ENCODE measurements around the gene HIF3A.
"Not testable (repeated sequence)": the region's sequence is repeated elsewhere in the genome, so short reads cannot be mapped to it uniquely, and the experiment has no call there.

Gene HIF3A
- 0 to 0.19 (median 0) reads per million in 9 experiments for total RNA-seq

GRCh38 chr19:46296722-46297461 lies at the start of gene HIF3A:
TSS of gene HIF3A (plus strand) at chr19:46297042. CDS start at chr19:46297077, 35 bp downstream.
- Mint-ChIP-seq H3K27me3 (peaks cover 36 to 55% of the 10 kb centered on the region in 2 donors), H3K9me3 (no peaks in the 10 kb centered on the region), H3K4me3 (no peak within 1 kb of the TSS), H3K4me1 (ENCODE audit: low read depth in 2 of 2) (peaks cover 0 to 6% of the 10 kb centered on the region in 2 donors), H3K27ac (no peak within 1 kb of the TSS), H3K36me3 (ENCODE audit: insufficient read depth) (no peaks in the 10 kb centered on the region)
- DNase-seq (no peak), ATAC-seq (replicated peaks) (no peak)

GRCh38 chr19:46250076-46250735 lies 46.6 kb upstream of the HIF3A start:
- Mint-ChIP-seq H3K36me3 (ENCODE audit: insufficient read depth) (peaks cover 4% of the 10 kb centered on the region), H3K4me1 (ENCODE audit: low read depth in 2 of 2) (peaks cover 0 to 4% of the 10 kb centered on the region in 2 donors), H3K27ac (no peak overlapping the region), H3K27me3 (peaks cover 67 to 83% of the 10 kb centered on the region in 2 donors), H3K9me3 (no peaks in the 10 kb centered on the region), H3K4me3 (no peak overlapping the region)
- DNase-seq (no peak), ATAC-seq (replicated peaks) (no peak)

GRCh38 chr19:46251416-46251815 lies 45.4 kb upstream of the HIF3A start:
- no peak overlapping the region for H3K27ac Mint-ChIP-seq
- no peak for DNase-seq
- H3K4me3 Mint-ChIP-seq = no peak overlapping the region
- no peak for ATAC-seq (replicated peaks)
- peaks cover 0 to 4% of the 10 kb centered on the region in 2 donors for H3K4me1 Mint-ChIP-seq (ENCODE audit: low read depth in 2 of 2)
- H3K36me3 Mint-ChIP-seq (ENCODE audit: insufficient read depth) = peaks cover 4% of the 10 kb centered on the region
- peaks cover 55 to 83% of the 10 kb centered on the region in 2 donors for H3K27me3 Mint-ChIP-seq
- no peaks in the 10 kb centered on the region for H3K9me3 Mint-ChIP-seq

- Mint-ChIP-seq H3K9me3 (no peaks in the 10 kb centered on the region), H3K4me3 (no peak overlapping the region), H3K36me3 (ENCODE audit: insufficient read depth) (peaks cover 4% of the 10 kb centered on the region), H3K4me1 (ENCODE audit: low read depth in 2 of 2) (peaks cover 0 to 2% of the 10 kb centered on the region in 2 donors), H3K27ac (no peak overlapping the region), H3K27me3 (peaks cover 36 to 78% of the 10 kb centered on the region in 2 donors)
- DNase-seq (no peak), ATAC-seq (replicated peaks) (no peak)
Measured at GRCh38 chr19:46254776-46255175, 42.1 kb upstream of the HIF3A start.

GRCh38 chr19:46256855-46257254 lies 40.0 kb upstream of the HIF3A start:
- Mint-ChIP-seq H3K9me3 (no peaks in the 10 kb centered on the region), H3K27ac (no peak overlapping the region), H3K36me3 (ENCODE audit: insufficient read depth) (peaks cover 4% of the 10 kb centered on the region), H3K27me3 (peaks cover 37 to 78% of the 10 kb centered on the region in 2 donors), H3K4me1 (ENCODE audit: low read depth in 2 of 2) (peaks cover 3 to 12% of the 10 kb centered on the region in 2 donors), H3K4me3 (no peak overlapping the region)
- DNase-seq (no peak), ATAC-seq (replicated peaks) (no peak)

GRCh38 chr19:46261501-46261900 lies 35.3 kb upstream of the HIF3A start:
- Mint-ChIP-seq H3K4me1 (ENCODE audit: low read depth in 2 of 2) (peaks cover 16 to 25% of the 10 kb centered on the region in 2 donors), H3K27me3 (peaks cover 30 to 62% of the 10 kb centered on the region in 2 donors)
- not testable (repeated sequence) for H3K27ac Mint-ChIP-seq; H3K9me3 Mint-ChIP-seq; H3K4me3 Mint-ChIP-seq; H3K36me3 Mint-ChIP-seq (ENCODE audit: insufficient read depth); DNase-seq; ATAC-seq (replicated peaks)

GRCh38 chr19:46262684-46263296 lies 34.1 kb upstream of the HIF3A start:
- Mint-ChIP-seq H3K27me3 (peaks cover 42 to 61% of the 10 kb centered on the region in 2 donors), H3K4me3 (peak overlapping the region; percentile 33 to 68), H3K4me1 (ENCODE audit: low read depth in 2 of 2) (peaks cover 16 to 25% of the 10 kb centered on the region in 2 donors), H3K27ac (peak overlapping the region; percentile 70 to 73)
- not testable (repeated sequence) for H3K9me3 Mint-ChIP-seq; H3K36me3 Mint-ChIP-seq (ENCODE audit: insufficient read depth)
- DNase-seq = peak; percentile 64 to 74 (median 65)
- peak; percentile 97 for ATAC-seq (replicated peaks)

GRCh38 chr19:46264801-46265200 lies 32.0 kb upstream of the HIF3A start:
- not testable (repeated sequence) for ATAC-seq (replicated peaks); H3K4me3 Mint-ChIP-seq; H3K9me3 Mint-ChIP-seq; H3K36me3 Mint-ChIP-seq (ENCODE audit: insufficient read depth); DNase-seq; H3K27ac Mint-ChIP-seq
- Mint-ChIP-seq H3K4me1 (ENCODE audit: low read depth in 2 of 2) (peaks cover 23 to 37% of the 10 kb centered on the region in 2 donors), H3K27me3 (peaks cover 47 to 53% of the 10 kb centered on the region in 2 donors)

- DNase-seq = peak; percentile 73 to 77 (median 74)
- H3K36me3 Mint-ChIP-seq (ENCODE audit: insufficient read depth) = peaks cover 8% of the 10 kb centered on the region
- no peaks in the 10 kb centered on the region for H3K9me3 Mint-ChIP-seq
- no peak overlapping the region for H3K4me3 Mint-ChIP-seq
- no peak overlapping the region for H3K27ac Mint-ChIP-seq
- peaks cover 22 to 36% of the 10 kb centered on the region in 2 donors for H3K4me1 Mint-ChIP-seq (ENCODE audit: low read depth in 2 of 2)
- peak; percentile 37 for ATAC-seq (replicated peaks)
- peaks cover 44 to 48% of the 10 kb centered on the region in 2 donors for H3K27me3 Mint-ChIP-seq
Measured at GRCh38 chr19:46265217-46265828, 31.5 kb upstream of the HIF3A start.

- Mint-ChIP-seq H3K36me3 (ENCODE audit: insufficient read depth) (peaks cover 5% of the 10 kb centered on the region), H3K9me3 (no peaks in the 10 kb centered on the region), H3K4me3 (peak overlapping the region in 1 of 2 donors; percentile 10), H3K4me1 (ENCODE audit: low read depth in 2 of 2) (peaks cover 11 to 12% of the 10 kb centered on the region in 2 donors), H3K27ac (no peak overlapping the region), H3K27me3 (peaks cover 33% of the 10 kb centered on the region in 2 donors)
- ATAC-seq (replicated peaks) (peak; percentile 78), DNase-seq (no peak)
Measured at GRCh38 chr19:46269101-46269500, 27.7 kb upstream of the HIF3A start.

GRCh38 chr19:46270521-46271256 lies 26.2 kb upstream of the HIF3A start:
- peaks cover 5% of the 10 kb centered on the region for H3K36me3 Mint-ChIP-seq (ENCODE audit: insufficient read depth)
- ATAC-seq (replicated peaks) (no peak), DNase-seq (no peak)
- H3K4me1 Mint-ChIP-seq (ENCODE audit: low read depth in 2 of 2) = peaks cover 7 to 12% of the 10 kb centered on the region in 2 donors
- H3K4me3 Mint-ChIP-seq = no peak overlapping the region
- no peak overlapping the region for H3K27ac Mint-ChIP-seq
- H3K27me3 Mint-ChIP-seq = peaks cover 27 to 33% of the 10 kb centered on the region in 2 donors
- H3K9me3 Mint-ChIP-seq = no peaks in the 10 kb centered on the region

- ATAC-seq (replicated peaks) (no peak), DNase-seq (no peak)
- Mint-ChIP-seq H3K27me3 (peaks cover 18 to 27% of the 10 kb centered on the region in 2 donors), H3K36me3 (ENCODE audit: insufficient read depth) (peaks cover 5% of the 10 kb centered on the region), H3K9me3 (no peaks in the 10 kb centered on the region), H3K4me3 (no peak overlapping the region), H3K4me1 (ENCODE audit: low read depth in 2 of 2) (peaks cover 7 to 12% of the 10 kb centered on the region in 2 donors), H3K27ac (no peak overlapping the region)
Measured at GRCh38 chr19:46271481-46272197, 25.2 kb upstream of the HIF3A start.

All from effector memory CD8-positive, alpha-beta T cell (primary cell).